Stimulated activated CD4-positive, alpha-beta T cell treated with anti-CD3 and anti-CD28 coated beads, Interleukin-12 subunit alpha, Interleukin-12 subunit beta, amount 100 ng/mL, for 48 hours (primary cell): Measurements from ENCODE around the gene MMD.
"Not testable (repeated sequence)": the region's sequence is repeated elsewhere in the genome, so short reads cannot be mapped to it uniquely, and the experiment has no call there.

Experiments used
- DNase-seq, 3 donors: peaks; one replicate each; pipeline ENCODE4 v3.0.0-alpha.2; 2020; ENCODE audit warnings: low read depth in 2 of 3, low spot score in 1 of 3

Gene MMD

GRCh38 chr17:55444471-55445441 is 23.1 kb upstream of the MMD start:
- no peak for DNase-seq

DNA sequence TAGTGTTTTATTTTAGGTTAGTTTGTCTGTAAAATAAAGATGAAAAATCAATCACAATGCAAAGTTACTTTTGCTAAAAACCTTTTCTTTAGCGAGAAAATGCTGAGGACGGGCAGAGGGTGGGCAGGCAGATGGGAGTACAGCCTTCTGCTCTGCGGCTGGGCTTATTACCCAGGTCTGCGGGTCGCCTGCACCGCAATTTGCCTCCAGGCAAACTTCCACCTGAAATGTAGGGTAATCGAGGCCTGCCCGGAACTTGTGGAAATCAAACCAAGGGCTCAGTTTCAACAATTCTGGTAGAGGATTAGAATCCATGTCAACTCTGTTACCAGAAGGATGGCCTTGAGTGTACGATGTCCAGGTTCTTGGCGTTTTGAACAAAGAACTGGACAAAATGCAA is 22.3 kb upstream of the MMD start:
- DNase-seq: no peak

- DNase-seq: no peak
These were observed 21.5 kb upstream of the MMD start for GRCh38 chr17:55442953-55443683.

DNA sequence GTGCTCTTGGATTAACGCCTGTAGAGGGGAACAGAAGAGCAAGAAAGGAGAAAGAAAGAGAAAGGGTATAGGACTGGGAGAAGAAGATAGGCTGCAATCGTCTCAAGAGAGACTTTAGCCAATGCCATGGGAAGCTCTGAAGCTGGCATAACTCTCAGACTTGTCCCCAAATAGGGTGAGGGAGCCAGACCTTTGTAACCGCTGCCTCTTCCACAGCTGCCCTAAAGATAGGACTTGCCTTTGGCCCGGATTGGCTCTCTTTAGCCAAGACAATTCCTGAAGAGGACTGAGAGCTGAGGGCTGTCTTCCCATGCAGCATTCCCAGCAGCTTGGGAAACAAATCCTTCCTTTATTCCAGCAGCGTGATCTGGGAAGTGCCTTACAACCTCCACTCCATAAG is 20.8 kb upstream of the MMD start:
- DNase-seq: no peak

GRCh38 chr17:55441544-55441943 is 19.9 kb upstream of the MMD start:
- no peak for DNase-seq

DNA sequence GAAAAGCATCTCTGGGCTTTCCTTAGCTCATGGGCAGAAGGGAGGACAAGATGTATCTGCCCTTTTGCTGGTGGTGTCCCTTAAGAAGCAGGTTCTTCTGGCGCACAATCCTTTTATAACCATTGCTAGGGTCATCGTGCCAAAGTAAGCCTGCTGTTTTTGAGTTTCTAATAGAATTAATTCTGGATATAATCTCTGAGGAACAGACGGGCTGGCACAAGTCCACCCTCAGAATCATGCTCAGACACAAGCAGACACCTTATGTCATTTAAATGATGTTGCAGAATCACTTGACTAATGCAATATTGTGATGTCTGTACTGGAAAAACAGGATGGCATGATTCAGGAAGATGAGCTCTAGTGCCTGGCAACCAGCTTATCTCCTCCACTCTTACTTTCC is 18.8 kb upstream of the MMD start:
- DNase-seq: no peak

DNA sequence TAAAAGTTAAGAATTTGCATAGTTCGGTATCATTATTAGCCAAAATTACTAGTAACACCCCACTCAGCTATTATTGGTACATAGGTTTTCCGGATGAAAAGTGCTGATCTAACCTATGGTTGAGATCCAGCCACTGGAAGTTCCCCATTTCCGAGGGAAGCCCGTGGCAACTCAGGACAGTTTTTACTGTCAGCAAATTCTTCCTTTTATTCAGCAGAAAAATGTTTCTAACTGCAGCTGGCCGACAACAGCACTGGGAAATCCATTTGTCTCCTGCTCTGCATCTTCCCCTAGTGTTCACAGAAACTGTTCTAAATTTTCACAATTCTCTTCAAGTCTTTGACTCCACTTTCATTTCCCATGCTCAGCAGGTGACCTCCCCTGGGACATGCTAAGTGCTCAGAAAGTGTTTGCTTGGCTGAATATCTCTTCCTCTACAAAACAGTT is 15.5 kb upstream of the MMD start:
- DNase-seq: no peak

- DNase-seq: no peak
These were observed 14.9 kb upstream of the MMD start for GRCh38 chr17:55436224-55437158.

DNA sequence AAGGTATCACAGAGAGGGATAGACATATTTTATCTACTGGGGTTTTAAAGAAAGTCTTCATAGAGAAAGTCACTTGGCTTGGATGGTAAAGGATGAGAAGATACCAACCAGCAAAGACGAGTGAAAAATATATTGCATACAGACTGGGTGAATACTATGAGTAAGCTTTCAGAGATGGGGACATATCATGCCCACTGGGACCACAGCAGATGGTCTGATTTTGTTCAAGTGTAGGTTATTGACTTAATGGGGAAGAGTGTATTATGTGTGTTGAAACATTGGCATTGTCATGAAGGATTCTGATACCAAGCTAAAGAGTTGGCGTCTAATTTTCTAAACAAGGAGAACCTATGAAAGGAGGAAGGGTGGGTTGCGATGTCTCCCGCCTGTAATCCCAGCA is 13.8 kb upstream of the MMD start:
- no peak for DNase-seq

GRCh38 chr17:55434721-55435120 is 13.1 kb upstream of the MMD start:
- no peak for DNase-seq

DNA sequence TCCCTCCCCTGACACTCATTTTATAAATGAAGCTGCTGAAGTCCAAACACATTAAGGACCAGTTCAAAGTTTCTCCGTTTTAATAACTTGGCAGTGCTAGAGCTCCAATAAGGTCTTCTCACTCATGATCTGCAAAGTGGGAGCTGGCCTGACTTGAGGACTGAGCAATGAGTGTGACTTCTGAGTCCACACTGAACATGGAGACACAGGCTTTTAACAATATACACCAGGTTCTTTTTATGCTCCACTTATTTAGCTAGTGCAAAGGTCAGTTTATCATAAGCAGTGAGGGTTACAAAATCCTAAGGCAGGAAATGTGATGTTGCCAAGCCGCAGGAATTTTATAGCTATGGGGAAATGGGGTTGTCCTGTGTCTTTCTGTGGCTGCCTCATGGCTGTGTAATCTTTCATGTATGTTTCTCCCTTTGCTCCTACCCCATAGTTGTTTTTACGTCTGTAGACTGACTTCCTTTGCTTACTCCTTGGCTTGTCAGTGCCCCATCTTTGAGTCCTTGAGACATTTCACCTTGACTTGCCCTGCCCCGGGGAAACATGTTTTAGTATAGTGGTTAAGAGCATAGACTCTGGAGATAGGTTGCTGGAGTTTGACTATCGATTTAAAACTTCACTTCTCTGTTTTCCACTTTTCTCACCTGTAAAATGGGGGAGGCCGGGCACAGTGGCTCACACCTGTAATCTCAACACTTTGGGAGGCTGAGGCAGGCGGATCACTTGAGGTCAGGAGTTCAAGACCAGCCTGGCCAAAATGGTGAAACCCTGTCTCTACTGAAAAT is 12.2 kb upstream of the MMD start:
- DNase-seq: no peak

DNA sequence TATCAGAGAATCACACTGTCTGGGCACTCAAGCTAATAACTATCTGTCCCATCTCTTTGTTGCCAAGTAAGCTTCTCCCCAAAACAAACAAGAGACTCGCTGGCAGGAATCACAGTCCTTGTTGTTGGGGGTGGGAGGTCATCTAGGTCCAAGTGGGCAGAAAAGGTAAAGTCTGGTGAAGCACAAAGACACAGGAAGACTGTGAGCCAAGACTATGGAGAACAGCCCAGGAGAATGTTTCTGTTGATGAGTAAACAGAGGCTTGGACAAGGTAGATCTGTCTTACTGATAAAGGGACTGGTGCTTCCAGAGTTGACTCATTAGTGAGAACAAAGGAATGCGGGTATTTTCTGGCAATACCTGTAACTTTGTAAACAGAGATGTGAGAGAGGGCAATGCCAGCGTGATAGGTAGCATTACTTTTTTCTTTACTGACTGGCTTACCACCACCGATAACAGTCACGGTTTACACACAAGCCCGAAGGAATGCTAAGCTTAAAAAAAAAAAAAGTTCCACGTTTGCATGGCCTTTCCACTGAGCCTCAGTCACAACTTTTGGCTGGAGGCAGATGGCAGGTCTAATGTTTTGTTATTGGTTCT is 11.5 kb upstream of the MMD start:
- DNase-seq: no peak

DNA sequence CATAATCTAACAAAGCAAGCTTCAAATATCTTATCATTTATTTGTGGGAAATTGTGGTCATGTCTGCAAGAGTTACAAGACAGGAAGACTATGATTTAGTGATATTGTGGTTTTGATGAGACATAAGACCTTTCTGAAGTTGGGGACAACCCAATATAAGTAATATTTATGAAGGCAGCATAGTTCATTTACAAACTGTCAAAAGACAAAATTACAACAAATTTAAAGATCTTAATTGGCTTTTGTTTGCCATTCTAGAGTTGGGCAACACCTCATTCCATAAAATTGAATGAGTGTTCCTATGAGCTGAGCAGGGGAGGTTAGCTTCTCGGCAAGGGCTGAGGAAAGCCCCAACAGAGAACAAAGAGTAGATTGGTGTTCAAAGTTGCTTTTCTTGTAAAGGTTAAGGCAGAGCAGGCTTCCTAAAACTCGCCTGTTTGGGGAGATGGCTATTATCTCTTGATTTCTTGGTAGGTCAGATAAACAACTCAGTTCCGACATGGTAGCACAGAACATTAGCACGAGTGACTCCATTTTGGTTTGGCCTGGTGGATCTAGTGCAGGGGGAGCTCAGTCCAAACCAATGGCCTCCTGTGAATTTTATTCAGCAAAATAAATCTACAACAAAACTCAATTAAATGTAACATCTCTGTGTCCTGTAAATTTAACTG is 10.9 kb upstream of the MMD start:
- DNase-seq: no peak

- DNase-seq: not testable (repeated sequence)
These were observed 10.3 kb upstream of the MMD start for GRCh38 chr17:55431914-55432313.

- DNase-seq: no peak
These were observed 9.1 kb upstream of the MMD start for GRCh38 chr17:55430541-55431288.

DNA sequence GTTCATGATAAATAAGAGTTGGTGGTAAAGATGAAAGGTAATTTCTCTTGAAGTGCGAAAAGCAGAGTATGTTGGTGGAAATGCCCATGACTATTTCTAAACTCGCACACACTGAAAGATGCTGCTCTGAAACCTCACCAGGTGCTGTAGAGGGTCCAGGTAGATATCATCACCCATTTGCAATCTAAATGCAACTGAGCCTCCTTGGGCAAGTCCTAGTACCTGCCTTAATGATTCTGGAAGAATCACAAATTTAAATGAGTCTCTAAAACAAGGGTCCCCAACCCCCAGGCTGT is 5.9 kb upstream of the MMD start:
- no peak for DNase-seq

GRCh38 chr17:55426851-55427586 is 5.4 kb upstream of the MMD start:
- no peak for DNase-seq

DNA sequence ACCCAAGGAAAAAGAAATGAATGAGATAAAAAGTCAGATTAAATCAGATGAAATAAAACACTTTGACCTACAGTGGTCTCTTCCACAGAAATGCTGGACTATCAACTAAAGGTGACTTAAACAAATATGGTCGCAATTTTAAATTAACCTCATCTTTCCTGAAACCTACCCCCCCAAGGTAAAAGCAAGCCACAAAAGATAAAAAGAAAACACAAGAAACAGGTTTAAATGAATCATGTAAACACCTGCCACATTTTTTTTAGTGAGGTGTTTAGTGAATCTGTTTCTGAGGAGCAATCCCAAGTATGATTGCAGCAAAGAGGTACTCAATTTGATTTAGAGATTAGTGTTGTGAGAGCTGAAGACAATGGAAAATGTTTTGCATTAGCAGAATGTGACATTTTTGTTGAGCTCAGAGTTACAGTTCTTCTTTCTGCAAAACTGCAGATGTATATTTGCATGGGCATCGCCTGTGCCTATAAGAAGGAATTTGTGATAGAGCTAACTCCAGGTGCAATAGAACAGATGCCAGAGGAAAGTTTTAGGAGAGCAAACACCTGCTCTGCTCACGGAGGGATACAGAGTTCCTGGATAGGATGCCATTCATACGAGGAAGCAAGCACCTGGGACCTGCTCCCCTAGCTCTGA is 3.4 kb upstream of the MMD start:
- DNase-seq: no peak
